SU-DHL-6 (cell line): ENCODE results near the gene FGFRL1.
"Not testable (repeated sequence)": the region's sequence is repeated elsewhere in the genome, so short reads cannot be mapped to it uniquely, and the experiment has no call there.

Experiments
- H2AFZ ChIP-seq: fragments of 200-600 bp; sonication (generic); 2 replicates; pipeline ENCODE4 v1.6.1; 2014; ENCODE audit warnings: low read depth, mild to moderate bottlenecking, moderate library complexity, mixed read lengths, antibody characterized with exemption, low read length; ENCODE audit not compliant: severe bottlenecking
- H3F3A ChIP-seq: fragments of 200-600 bp; shearing (Covaris generic); 2 replicates; pipeline ENCODE4 v1.6.0; 2016; ENCODE audit warnings: antibody characterized with exemption, mild to moderate bottlenecking; ENCODE audit not compliant: insufficient read depth
- H3K27ac ChIP-seq: fragments of 200-600 bp; sonication (generic); 2 replicates; pipeline ENCODE4 v1.5.1; 2016; ENCODE audit warnings: low read depth, mild to moderate bottlenecking, low read length, moderate library complexity, mixed read lengths
- H3K27me3 ChIP-seq: fragments of 200-600 bp; sonication (generic), shearing (Covaris generic); 2 replicates; pipeline ENCODE4 v1.6.0; 2014; ENCODE audit warnings: mild to moderate bottlenecking, low read length
- H3K36me3 ChIP-seq: fragments of 200-600 bp; sonication (generic); 2 replicates; pipeline ENCODE4 v1.6.1; 2014; ENCODE audit warnings: mild to moderate bottlenecking, low read length, mixed read lengths
- H3K4me2 ChIP-seq: fragments of 300-600, 200-600 bp; shearing (Covaris generic), sonication (generic); 2 replicates; pipeline ENCODE4 v1.6.0; 2014; ENCODE audit warnings: low read length, low read depth, mild to moderate bottlenecking; ENCODE audit not compliant: poor library complexity, severe bottlenecking
- H3K4me3 ChIP-seq: fragments of 200-600 bp; sonication (generic); 2 replicates; pipeline ENCODE4 v1.5.1; 2014; ENCODE audit warnings: antibody characterized with exemption, low read length, mild to moderate bottlenecking, mixed read lengths; ENCODE audit not compliant: insufficient read depth, poor library complexity, severe bottlenecking
- H3K79me2 ChIP-seq: fragments of 200-600 bp; sonication (generic); 2 replicates; pipeline ENCODE4 v1.6.1; 2014; ENCODE audit warnings: mild to moderate bottlenecking, low read length, moderate library complexity; ENCODE audit not compliant: insufficient read depth
- H3K9ac ChIP-seq: fragments of 200-600 bp; sonication (generic); 2 replicates; pipeline ENCODE4 v1.7.0; 2014; ENCODE audit warnings: mild to moderate bottlenecking, low read length
- H3K9me2 ChIP-seq: fragments of 200-600 bp; sonication (generic); replicated peaks from 2 replicates; pipeline ENCODE4 v1.6.1; 2014; ENCODE audit warnings: low read length; ENCODE audit not compliant: insufficient read depth
- H3K9me3 ChIP-seq: fragments of 200-600 bp; sonication (generic); 2 replicates; pipeline ENCODE4 v1.6.1; 2014; ENCODE audit warnings: low read length, mixed read lengths; ENCODE audit not compliant: insufficient read depth
- H4K20me1 ChIP-seq: fragments of 200-600 bp; sonication (generic); 2 replicates; pipeline ENCODE4 v1.6.1; 2014; ENCODE audit warnings: low read depth, mild to moderate bottlenecking, antibody characterized with exemption, low read length, moderate library complexity, mixed read lengths
- CTCF ChIP-seq: fragments of 200-600 bp; sonication (generic); IDR thresholded peaks from one replicate; pipeline ENCODE4 v1.5.1; 2017; ENCODE audit warnings: antibody characterized with exemption, mild to moderate bottlenecking, low read length, moderate library complexity; ENCODE audit not compliant: insufficient read depth, poor library complexity, severe bottlenecking
- EZH2phosphoT487 ChIP-seq: fragments of 200-600 bp; sonication (generic), shearing (Covaris generic); conservative IDR thresholded peaks from 2 replicates; pipeline ENCODE4 v1.6.1; 2018; ENCODE audit warnings: mild to moderate bottlenecking, antibody characterized with exemption, low read length, moderate library complexity, mixed read lengths

FGFRL1 gene

GRCh38 chr4:997375-998071 lies 13.9 kb upstream of the FGFRL1 start:
- H3K9me2 ChIP-seq = no peaks in the 10 kb centered on the region
- H3K4me3 ChIP-seq = no peak overlapping the region
- no peaks in the 10 kb centered on the region for H3F3A ChIP-seq
- H2AFZ ChIP-seq = no peak overlapping the region
- H3K4me2 ChIP-seq = no peak overlapping the region
- no peak overlapping the region for H3K27ac ChIP-seq
- H3K27me3 ChIP-seq = no peaks in the 10 kb centered on the region
- H3K9ac ChIP-seq = no peak overlapping the region
- no peaks in the 10 kb centered on the region for H4K20me1 ChIP-seq
- H3K79me2 ChIP-seq = no peaks in the 10 kb centered on the region
- no peaks in the 10 kb centered on the region for H3K36me3 ChIP-seq
- TF ChIP-seq CTCF (no peak), EZH2phosphoT487 (no peak)
- H3K9me3 ChIP-seq = no peaks in the 10 kb centered on the region

- H3K4me3 ChIP-seq = no peak overlapping the region
- no peaks in the 10 kb centered on the region for H3K36me3 ChIP-seq
- H3F3A ChIP-seq = no peaks in the 10 kb centered on the region
- TF ChIP-seq CTCF (no peak), EZH2phosphoT487 (no peak)
- no peaks in the 10 kb centered on the region for H3K9me3 ChIP-seq
- H3K9me2 ChIP-seq = no peaks in the 10 kb centered on the region
- no peak overlapping the region for H3K27ac ChIP-seq
- H3K9ac ChIP-seq = no peak overlapping the region
- H3K4me2 ChIP-seq = no peak overlapping the region
- no peaks in the 10 kb centered on the region for H3K79me2 ChIP-seq
- H3K27me3 ChIP-seq = no peaks in the 10 kb centered on the region
- no peaks in the 10 kb centered on the region for H4K20me1 ChIP-seq
- H2AFZ ChIP-seq = no peak overlapping the region
These were observed 13.2 kb upstream of the FGFRL1 start for GRCh38 chr4:998096-998691.

- not testable (repeated sequence) for H4K20me1 ChIP-seq, H3K4me2 ChIP-seq, H3K9ac ChIP-seq, H3K27ac ChIP-seq, H3K79me2 ChIP-seq, H3K9me2 ChIP-seq, H3K4me3 ChIP-seq, H3K27me3 ChIP-seq, H3F3A ChIP-seq, H3K36me3 ChIP-seq, H3K9me3 ChIP-seq, H2AFZ ChIP-seq
These were observed 12.1 kb upstream of the FGFRL1 start for GRCh38 chr4:999240-999863.

- no peak overlapping the region for H3K4me3 ChIP-seq
- H3K9me3 ChIP-seq = no peaks in the 10 kb centered on the region
- H3F3A ChIP-seq = no peaks in the 10 kb centered on the region
- no peaks in the 10 kb centered on the region for H4K20me1 ChIP-seq
- no peak overlapping the region for H2AFZ ChIP-seq
- H3K27ac ChIP-seq = no peak overlapping the region
- H3K4me2 ChIP-seq = no peak overlapping the region
- no peaks in the 10 kb centered on the region for H3K27me3 ChIP-seq
- no peaks in the 10 kb centered on the region for H3K9me2 ChIP-seq
- no peaks in the 10 kb centered on the region for H3K79me2 ChIP-seq
- TF ChIP-seq EZH2phosphoT487 = no peak
- TF ChIP-seq CTCF = no peak
- no peak overlapping the region for H3K9ac ChIP-seq
- no peaks in the 10 kb centered on the region for H3K36me3 ChIP-seq
These were observed 11.5 kb upstream of the FGFRL1 start for GRCh38 chr4:999882-1000425.
